ENCODE results near the gene PRRX2.
A peak's percentile ranks its signal among the peaks of the same experiment; 100 is the strongest.
"Not testable (repeated sequence)": the region's sequence is repeated elsewhere in the genome, so short reads cannot be mapped to it uniquely, and the experiment has no call there.

PRRX2 gene

GRCh38 chr9:129739432-129739831, 74.0 kb downstream of the PRRX2 start:
- no peak for DNase-seq

- DNase-seq: no peak
Observed at GRCh38 chr9:129740174-129740573, 74.7 kb downstream of the PRRX2 start.

- no peak for DNase-seq
Observed at GRCh38 chr9:129740666-129741464, 75.4 kb downstream of the PRRX2 start.

GRCh38 chr9:129745200-129745599, 79.8 kb downstream of the PRRX2 start:
- no peak for DNase-seq

GRCh38 chr9:129746092-129746777, 80.8 kb downstream of the PRRX2 start:
- DNase-seq: no peak

GRCh38 chr9:129748249-129748648, 82.8 kb downstream of the PRRX2 start:
- DNase-seq: no peak

- not testable (repeated sequence) for DNase-seq
Observed at GRCh38 chr9:129749052-129749451, 83.6 kb downstream of the PRRX2 start.

GRCh38 chr9:129749575-129749974, 84.1 kb downstream of the PRRX2 start:
- DNase-seq: no peak

GRCh38 chr9:129750013-129750638, 84.7 kb downstream of the PRRX2 start:
- DNase-seq: no peak

GRCh38 chr9:129751841-129752801, 86.7 kb downstream of the PRRX2 start:
- no peak for DNase-seq

- peak; percentile 55 to 62 for DNase-seq
Observed at GRCh38 chr9:129752900-129753729, 87.7 kb downstream of the PRRX2 start, which contains the start of gene PTGES. Gene PTGES (minus strand): TSS chr9:129753042. CDS start chr9:129753012, 30 bp downstream.

- no peak for DNase-seq
Observed at GRCh38 chr9:129755151-129755550, 89.7 kb downstream of the PRRX2 start.

GRCh38 chr9:129756191-129756590, 90.7 kb downstream of the PRRX2 start:
- DNase-seq: no peak

GRCh38 chr9:129757045-129757444, 91.6 kb downstream of the PRRX2 start:
- DNase-seq: no peak

- no peak for DNase-seq
Observed at GRCh38 chr9:129759319-129759718, 93.9 kb downstream of the PRRX2 start.

GRCh38 chr9:129759804-129760502, 94.5 kb downstream of the PRRX2 start:
- DNase-seq: no peak

GRCh38 chr9:129760784-129761183, 95.3 kb downstream of the PRRX2 start:
- DNase-seq: not testable (repeated sequence)

- DNase-seq: no peak
Observed at GRCh38 chr9:129761293-129761900, 96.0 kb downstream of the PRRX2 start.

- no peak for DNase-seq
Observed at GRCh38 chr9:129761901-129762369, 96.5 kb downstream of the PRRX2 start.

GRCh38 chr9:129762370-129762984, 97.0 kb downstream of the PRRX2 start:
- not testable (repeated sequence) for DNase-seq
